Measurements from ENCODE around the gene CAMK2D.
A peak's percentile ranks its signal among the peaks of the same experiment; 100 is the strongest.

The CAMK2D gene

GRCh38 chr4:113469023-113469390, 292.5 kb downstream of the CAMK2D start:
- DNase-seq (ENCODE audit: low read depth), result no peak
- no peak overlapping the region for H3K4me3 ChIP-seq (ENCODE audit: low read depth, low read length)

- peak overlapping the region; percentile 20 for H3K4me3 ChIP-seq (ENCODE audit: low read depth, low read length)
- DNase-seq (ENCODE audit: low read depth), result peak; percentile 99
Measured at GRCh38 chr4:113468165-113469022, 293.1 kb downstream of the CAMK2D start.

- H3K4me3 ChIP-seq (ENCODE audit: low read depth, low read length), result peak overlapping the region; percentile 20
- DNase-seq (ENCODE audit: low read depth), result peak; percentile 72
Measured at GRCh38 chr4:113467581-113467980, 294.0 kb downstream of the CAMK2D start.

GRCh38 chr4:113462286-113462685, 299.3 kb downstream of the CAMK2D start:
- DNase-seq (ENCODE audit: low read depth), result no peak
- no peak overlapping the region for H3K4me3 ChIP-seq (ENCODE audit: low read depth, low read length)

- no peak overlapping the region for H3K4me3 ChIP-seq (ENCODE audit: low read depth, low read length)
- DNase-seq (ENCODE audit: low read depth), result no peak
Measured at GRCh38 chr4:113461281-113461680, 300.3 kb downstream of the CAMK2D start.

GRCh38 chr4:113457886-113458285, 303.7 kb downstream of the CAMK2D start:
- DNase-seq (ENCODE audit: low read depth), result no peak
- H3K4me3 ChIP-seq (ENCODE audit: low read depth, low read length), result no peak overlapping the region

GRCh38 chr4:113457121-113457520, 304.4 kb downstream of the CAMK2D start:
- no peak for DNase-seq (ENCODE audit: low read depth)
- H3K4me3 ChIP-seq (ENCODE audit: low read depth, low read length), result no peak overlapping the region

GRCh38 chr4:113455061-113455460, 306.5 kb downstream of the CAMK2D start:
- no peak for DNase-seq (ENCODE audit: low read depth)
- no peak overlapping the region for H3K4me3 ChIP-seq (ENCODE audit: low read depth, low read length)

GRCh38 chr4:113452868-113453620, 308.5 kb downstream of the CAMK2D start:
- H3K4me3 ChIP-seq (ENCODE audit: low read depth, low read length), result no peak overlapping the region
- peak; percentile 37 for DNase-seq (ENCODE audit: low read depth)

GRCh38 chr4:113452152-113452551, 309.4 kb downstream of the CAMK2D start:
- DNase-seq (ENCODE audit: low read depth), result no peak
- no peak overlapping the region for H3K4me3 ChIP-seq (ENCODE audit: low read depth, low read length)

GRCh38 chr4:113450295-113451080, 311.1 kb downstream of the CAMK2D start:
- DNase-seq (ENCODE audit: low read depth), result no peak
- H3K4me3 ChIP-seq (ENCODE audit: low read depth, low read length), result no peak overlapping the region

GRCh38 chr4:113449410-113449974, 312.0 kb downstream of the CAMK2D start:
- peak; percentile 41 for DNase-seq (ENCODE audit: low read depth)
- H3K4me3 ChIP-seq (ENCODE audit: low read depth, low read length), result no peak overlapping the region

- no peak overlapping the region for H3K4me3 ChIP-seq (ENCODE audit: low read depth, low read length)
- no peak for DNase-seq (ENCODE audit: low read depth)
Measured at GRCh38 chr4:113447769-113448168, 313.8 kb downstream of the CAMK2D start.

GRCh38 chr4:113447061-113447460, 314.5 kb downstream of the CAMK2D start:
- H3K4me3 ChIP-seq (ENCODE audit: low read depth, low read length), result no peak overlapping the region
- no peak for DNase-seq (ENCODE audit: low read depth)

- DNase-seq (ENCODE audit: low read depth), result peak; percentile 87
- H3K4me3 ChIP-seq (ENCODE audit: low read depth, low read length), result no peak overlapping the region
Measured at GRCh38 chr4:113446019-113446418, 315.5 kb downstream of the CAMK2D start.

- H3K4me3 ChIP-seq (ENCODE audit: low read depth, low read length), result no peak overlapping the region
- DNase-seq (ENCODE audit: low read depth), result peak; percentile 98
Measured at GRCh38 chr4:113445286-113445685, 316.3 kb downstream of the CAMK2D start.

- no peak for DNase-seq (ENCODE audit: low read depth)
- H3K4me3 ChIP-seq (ENCODE audit: low read depth, low read length), result no peak overlapping the region
Measured at GRCh38 chr4:113444386-113444785, 317.2 kb downstream of the CAMK2D start.

GRCh38 chr4:113442826-113443225, 318.7 kb downstream of the CAMK2D start:
- DNase-seq (ENCODE audit: low read depth), result no peak

GRCh38 chr4:113440371-113440770, 321.2 kb downstream of the CAMK2D start:
- DNase-seq (ENCODE audit: low read depth), result no peak
- no peak overlapping the region for H3K4me3 ChIP-seq (ENCODE audit: low read depth, low read length)

More at GRCh38 chr4:113442826-113443225, 318.7 kb downstream of the CAMK2D start:
- H3K4me3 ChIP-seq (ENCODE audit: low read depth, low read length), result no peak overlapping the region

- no peak for DNase-seq (ENCODE audit: low read depth)
- no peak overlapping the region for H3K4me3 ChIP-seq (ENCODE audit: low read depth, low read length)
Measured at GRCh38 chr4:113438596-113438995, 322.9 kb downstream of the CAMK2D start.

Measured in skeletal muscle cell (primary cell).